Erythroblast (primary cell): ENCODE data around the gene PDE10A.

Experiments used
- DNase-seq, 2 experiments: peaks; one replicate each; lab custom pipeline; 2025; lab: John Stamatoyannopoulos, UW
- GATA1 ChIP-seq: IDR thresholded peaks from 2 replicates; pipeline ENCODE4 v1.6.1; 2011; ENCODE audit warnings: low read depth, mild to moderate bottlenecking, control low read depth, low read length, moderate library complexity
- POLR2A ChIP-seq: IDR thresholded peaks from 2 replicates; pipeline ENCODE4 v1.6.1; 2011; ENCODE audit warnings: mild to moderate bottlenecking, low read length

PDE10A gene

DNA sequence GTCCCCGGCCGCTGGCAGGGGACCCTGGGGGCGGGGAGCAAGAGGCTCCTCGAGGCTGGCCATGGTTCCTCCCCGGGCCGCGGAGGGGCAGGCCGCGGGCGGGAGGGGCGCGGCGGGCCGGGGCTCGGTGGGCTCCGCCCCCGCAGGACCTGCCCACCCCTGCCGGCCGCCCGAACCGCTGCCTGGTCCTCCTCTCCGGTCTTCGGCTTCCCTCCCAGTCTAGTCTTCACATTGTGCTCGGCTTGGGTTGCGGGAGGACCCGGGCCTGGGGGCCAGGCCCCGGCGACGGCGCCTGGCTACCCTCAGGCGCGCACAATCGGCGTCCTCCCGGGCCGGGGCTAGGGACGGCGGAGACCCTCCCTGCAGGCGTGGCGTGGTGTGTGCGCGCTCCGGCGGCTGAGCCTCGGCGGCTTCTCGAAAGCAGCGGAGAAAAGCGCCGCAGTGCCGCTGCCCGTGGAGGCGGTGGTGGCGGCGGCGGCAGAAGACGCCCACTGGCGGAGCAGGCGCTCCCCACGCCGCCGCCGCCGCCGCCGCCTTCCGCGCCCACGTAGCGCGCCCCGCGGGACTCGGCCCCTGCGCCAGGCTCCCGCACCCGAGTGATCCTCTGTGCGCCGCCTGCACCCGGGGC lies at the start of gene PDE10A:
PDE10A (minus strand) TSS at position 493 of the 628 bp plus-strand sequence; CDS start at position 63, 430 bp downstream.
- no peak for TF ChIP-seq GATA1
- no peak for TF ChIP-seq POLR2A
- DNase-seq, result no peak

GRCh38 chr6:165708985-165709576 lies 46.0 kb upstream of the PDE10A start:
- no peak for DNase-seq
- TF ChIP-seq POLR2A (no peak), GATA1 (no peak)

DNA sequence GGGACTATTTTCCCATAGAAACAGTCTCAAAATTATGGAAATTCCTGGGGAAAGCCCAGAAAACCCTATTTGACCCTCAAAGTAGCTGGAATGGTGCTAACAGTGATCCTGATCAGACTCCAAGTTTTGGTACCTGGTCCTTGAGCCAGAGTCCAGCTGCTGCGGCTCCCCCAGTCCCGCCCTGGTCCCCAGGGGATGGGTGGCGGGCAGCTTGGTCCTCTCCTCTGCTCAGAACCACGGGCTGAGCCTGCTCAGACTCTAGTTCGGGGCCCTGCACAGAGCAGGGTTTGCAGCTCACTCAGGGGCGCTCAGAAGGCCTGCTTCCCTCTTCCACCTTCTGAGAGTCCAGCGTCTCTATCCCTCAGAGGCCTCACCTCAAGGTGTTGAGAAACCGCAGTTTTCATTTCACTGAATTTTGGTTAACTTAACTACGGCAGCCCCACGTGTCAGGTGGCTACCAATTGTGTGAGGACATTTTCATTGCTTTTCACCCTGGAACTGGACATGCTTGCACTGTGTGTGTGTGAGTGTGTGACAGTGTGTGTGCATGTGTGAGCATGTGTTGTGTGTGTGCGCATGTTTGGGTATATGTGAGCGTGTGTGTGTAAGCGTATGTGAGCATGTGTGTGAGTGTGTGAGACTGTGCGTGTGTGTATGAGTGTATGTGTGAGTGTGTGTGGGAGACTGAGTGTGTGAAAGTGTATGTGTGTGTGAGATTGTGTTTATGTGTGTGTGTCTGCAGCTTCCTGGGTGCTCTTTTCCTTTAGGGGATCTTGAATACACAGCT lies 44.2 kb upstream of the PDE10A start:
- TF ChIP-seq GATA1 (no peak), POLR2A (no peak)
- no peak for DNase-seq

DNA sequence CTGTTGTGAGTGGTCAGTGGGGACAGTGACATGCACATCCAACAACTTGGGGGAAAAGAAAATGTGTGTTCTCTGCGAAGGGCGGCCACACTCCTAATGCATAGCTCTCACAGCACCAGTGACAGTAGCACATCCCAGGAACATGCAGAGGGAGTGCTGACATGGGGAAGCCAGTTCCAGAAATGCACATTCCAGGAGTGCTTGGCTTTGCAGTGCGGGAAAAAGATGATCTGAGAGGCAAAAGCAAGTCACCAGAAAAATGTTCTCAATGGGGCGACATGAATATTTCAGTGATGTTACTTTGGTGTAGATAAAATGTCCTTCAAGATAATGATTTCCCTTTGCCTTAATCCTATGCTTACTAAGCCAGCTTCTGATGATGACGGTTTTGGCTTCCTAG lies 42.9 kb upstream of the PDE10A start:
- TF ChIP-seq POLR2A, result no peak
- DNase-seq, result no peak

DNA sequence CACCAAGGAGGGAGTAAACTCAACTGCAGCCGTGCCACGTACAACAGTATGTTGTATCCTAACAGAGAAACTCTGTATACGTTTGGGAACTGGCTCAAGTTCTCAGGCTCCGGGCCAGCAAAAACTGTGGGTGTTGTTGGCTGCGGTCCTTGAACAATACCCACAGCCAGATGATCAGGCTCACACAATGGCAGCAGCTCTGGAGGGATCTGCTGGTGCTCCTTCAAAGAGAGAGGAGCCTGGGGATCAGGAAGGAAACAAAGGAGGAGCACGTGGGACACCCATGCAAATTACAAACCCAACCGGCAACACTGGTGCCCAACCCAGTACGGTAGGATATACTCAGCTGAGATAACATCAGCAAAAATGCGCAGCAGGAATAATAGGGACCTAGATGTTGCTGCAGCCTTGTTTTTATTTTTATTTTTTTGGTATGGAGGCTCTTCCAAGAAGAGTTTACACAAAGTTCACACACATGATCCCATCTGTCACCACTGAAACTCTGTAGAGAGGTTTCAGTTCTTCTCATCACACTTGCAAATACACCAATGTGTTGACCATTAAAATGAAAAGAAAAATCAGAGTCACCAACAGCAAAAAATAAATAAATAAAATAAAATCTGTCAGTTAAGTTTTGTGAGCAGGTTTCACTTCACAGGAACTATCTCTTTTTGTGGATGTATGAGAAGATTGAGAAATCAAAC lies 41.2 kb upstream of the PDE10A start:
- no peak for DNase-seq
- TF ChIP-seq GATA1, result no peak
- no peak for TF ChIP-seq POLR2A

DNA sequence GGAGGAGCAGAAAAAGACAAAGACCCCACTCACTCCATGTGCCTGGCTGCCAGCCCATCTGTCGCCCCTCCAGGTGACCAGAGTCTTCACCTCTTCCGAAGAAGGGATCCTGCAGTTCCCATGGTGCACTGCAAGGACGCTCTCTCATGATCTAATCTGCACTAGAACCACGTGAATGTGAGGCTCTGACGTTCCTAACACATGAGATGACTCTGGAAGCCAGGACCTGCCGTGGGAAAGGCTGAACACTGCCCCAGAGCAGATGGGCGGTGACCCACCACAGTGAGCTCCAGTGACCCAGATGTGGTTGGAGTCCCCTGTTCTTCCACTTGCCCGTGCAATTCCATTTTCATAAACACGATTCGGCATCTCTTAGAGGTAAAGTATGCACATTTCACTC lies 39.6 kb upstream of the PDE10A start:
- no peak for TF ChIP-seq POLR2A
- no peak for TF ChIP-seq GATA1
- no peak for DNase-seq

DNA sequence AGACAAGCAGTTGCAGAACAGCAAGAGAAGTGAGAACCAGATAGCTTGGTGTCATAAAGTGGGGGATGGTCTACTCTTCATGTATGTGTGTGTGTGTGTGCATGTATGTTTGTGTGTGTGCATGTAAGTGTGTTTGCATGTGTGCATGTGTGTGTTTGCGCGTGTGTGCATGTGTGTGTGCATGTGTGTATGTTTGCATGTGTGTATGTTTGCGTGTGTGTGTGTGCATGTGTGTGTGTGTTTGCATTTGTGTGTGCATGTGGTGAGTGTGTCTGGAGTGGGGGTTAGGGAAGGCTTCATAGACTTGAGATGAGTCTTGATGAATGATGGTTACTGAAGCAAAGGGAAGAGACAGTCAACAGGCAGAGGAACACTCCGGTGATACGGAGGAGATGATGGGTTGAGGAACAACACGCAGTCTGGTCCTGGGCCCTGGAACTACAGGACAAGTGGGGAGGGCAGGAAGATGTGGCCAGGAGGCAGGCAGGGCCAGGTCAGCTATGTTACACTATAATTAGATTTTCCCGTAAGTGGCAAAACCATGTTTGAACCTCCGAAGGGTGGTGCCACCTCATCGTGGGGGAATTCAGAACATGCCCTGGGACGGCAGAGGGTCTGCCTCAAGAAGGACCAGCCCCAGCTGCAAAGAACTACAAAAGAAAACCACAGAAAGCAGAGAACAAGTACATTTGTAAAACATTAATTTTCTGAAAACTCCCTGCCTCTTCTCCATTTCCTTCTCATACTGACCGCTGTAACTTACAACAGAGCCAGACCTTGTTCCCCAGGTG lies 38.7 kb upstream of the PDE10A start:
- TF ChIP-seq GATA1 (no peak), POLR2A (no peak)
- no peak for DNase-seq

GRCh38 chr6:165701005-165701404 lies 38.0 kb upstream of the PDE10A start:
- no peak for DNase-seq
- TF ChIP-seq POLR2A, result no peak
- no peak for TF ChIP-seq GATA1

GRCh38 chr6:165698868-165699267 lies 35.8 kb upstream of the PDE10A start:
- TF ChIP-seq POLR2A (no peak), GATA1 (no peak)

DNA sequence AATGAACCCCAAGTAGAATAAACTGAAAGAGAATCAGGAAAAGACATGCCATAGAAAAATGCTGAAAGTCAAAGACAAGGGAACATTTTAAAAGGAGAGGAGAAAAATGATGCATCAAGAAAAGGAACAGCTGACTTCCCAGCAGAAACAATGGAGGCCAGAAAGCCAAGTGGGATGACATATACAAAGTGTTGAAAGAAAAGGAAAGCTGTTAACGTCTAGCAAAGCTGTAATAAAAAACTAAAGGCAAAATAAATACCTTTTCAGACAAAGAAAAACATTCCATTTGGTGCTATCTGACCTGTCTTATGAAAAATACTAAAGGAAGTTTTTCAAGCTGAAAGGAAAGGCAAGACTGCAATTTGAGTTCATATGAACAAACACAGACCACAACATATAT lies 34.1 kb upstream of the PDE10A start:
- TF ChIP-seq POLR2A, result no peak
- no peak for TF ChIP-seq GATA1
- DNase-seq, result no peak

More at GRCh38 chr6:165698868-165699267, 35.8 kb upstream of the PDE10A start:
- no peak for DNase-seq

DNA sequence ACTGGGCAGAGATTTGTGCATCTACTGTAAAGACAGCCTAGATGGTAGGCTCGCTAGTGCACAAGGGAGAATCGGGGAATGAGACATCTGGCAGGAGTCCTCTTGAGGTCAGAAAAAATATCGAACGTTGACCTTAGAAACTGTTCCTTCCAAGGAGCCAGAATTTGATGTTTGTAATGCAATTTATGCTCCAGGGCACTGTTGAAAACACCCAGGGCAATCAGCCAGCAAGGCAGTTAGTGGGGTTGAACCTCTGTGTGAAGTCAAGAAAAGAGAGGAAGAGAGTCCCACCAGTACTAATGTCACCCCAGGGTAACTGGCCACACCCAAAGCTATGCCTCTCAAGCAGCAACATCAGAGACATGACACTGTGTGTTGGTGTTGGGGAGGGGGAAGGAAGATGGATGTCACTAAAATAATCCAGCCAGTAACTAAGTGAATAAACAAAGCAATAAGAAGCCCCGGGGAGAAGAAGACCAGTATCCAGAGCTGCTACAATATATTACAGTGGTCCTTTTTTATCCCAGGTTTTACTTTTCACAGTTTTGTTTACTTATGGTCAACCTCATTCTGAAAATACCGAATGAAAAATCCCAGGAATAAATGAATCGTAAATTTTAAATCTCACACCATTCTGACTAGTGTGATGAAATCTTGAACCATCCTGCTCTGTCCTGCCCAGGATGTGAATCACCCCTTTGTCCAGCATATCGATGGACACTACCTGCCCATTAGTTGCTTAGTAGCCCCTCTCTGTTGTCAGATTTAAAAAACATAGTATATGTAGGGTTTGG lies 32.9 kb upstream of the PDE10A start:
- TF ChIP-seq GATA1 (no peak), POLR2A (no peak)
- DNase-seq, result no peak

- no peak for TF ChIP-seq GATA1
- no peak for TF ChIP-seq POLR2A
- DNase-seq, result no peak
These were observed 31.3 kb upstream of the PDE10A start for GRCh38 chr6:165694296-165694695.

- DNase-seq, result no peak
- TF ChIP-seq GATA1 (no peak), POLR2A (no peak)
These were observed 29.1 kb upstream of the PDE10A start for GRCh38 chr6:165692106-165692653.
